ENCODE measurements around the gene SAMD10. TPM values are rescaled to one million over a fixed set of nuclear protein-coding genes. Genes with fewer than 3 reads are reported as not detected.

SAMD10 gene
- polyA plus RNA-seq, 1 of the 3 experiments (the other 2 are of a cell fraction): 11.6 TPM

GRCh38 chr20:63963784-63964301 lies 15.6 kb downstream of the SAMD10 start:
- no peak overlapping the region for H3K4me3 ChIP-seq (ENCODE audit: low read depth in 2 of 2, low read length in 1 of 2)
- no peaks in the 10 kb centered on the region for H3F3A ChIP-seq (replicated peaks; ENCODE audit: insufficient read depth)
- H3K79me2 ChIP-seq (ENCODE audit: insufficient read depth): peaks cover 10% of the 10 kb centered on the region
- H3K27me3 ChIP-seq (ENCODE audit: insufficient read depth): no peaks in the 10 kb centered on the region
- CTCF ChIA-PET: interaction anchor here (0.7 to 1.7 kb wide), 4 partner anchors 9 to 189 kb away, joined by 4 to 7 read pairs (median 5); partner anchors contain the start of gene PRPF6
- no peak overlapping the region for H3K9ac ChIP-seq
- no peak overlapping the region for H3K27ac ChIP-seq (ENCODE audit: low read depth in 2 of 2, low read length in 1 of 2)
- peaks cover 7 to 9% of the 10 kb centered on the region in 2 experiments; a peak in 2 of 4 replicates for H3K4me1 ChIP-seq (ENCODE audit: control insufficient read depth in 1 of 2, insufficient read depth in 2 of 2, low read depth in 1 of 2, low read length in 1 of 2)
- POLR2A ChIA-PET: no interaction called here
- TF ChIP-seq TAF1 (IDR thresholded peaks at IDR 0.05; ENCODE audit: borderline replicate concordance, low read depth, low read length): no peak
- TF ChIP-seq NRF1 (IDR thresholded peaks at IDR 0.05; ENCODE audit: low read depth, low read length): no peak
- TF ChIP-seq CHD2 (IDR thresholded peaks at IDR 0.05; ENCODE audit: low read length, partially characterized antibody): no peak
- TF ChIP-seq PBX3 (IDR thresholded peaks at IDR 0.05): no peak
- no peak for TF ChIP-seq YY1 (IDR thresholded peaks at IDR 0.05; ENCODE audit: low read depth)
- TF ChIP-seq EZH2phosphoT487 (IDR thresholded peaks at IDR 0.05; ENCODE audit: borderline replicate concordance, low read depth): no peak
- DNase-seq: no peak
- H4K20me1 ChIP-seq (ENCODE audit: insufficient read depth): no peaks in the 10 kb centered on the region
- H3K36me3 ChIP-seq (replicated peaks in 1 of 2; ENCODE audit: control insufficient read depth in 1 of 2, insufficient read depth in 2 of 2, low read length in 1 of 2): peaks cover 0 to 74% of the 10 kb centered on the region in 2 experiments
- H3K9me2 ChIP-seq: no peaks in the 10 kb centered on the region
- 97% methylated on average over 5 of the region's 16 CpGs for WGBS (ENCODE audit: low lambda C conversion rate)
- no peaks in the 10 kb centered on the region for H3K9me3 ChIP-seq
- no peak overlapping the region for H2AFZ ChIP-seq (ENCODE audit: low read depth)
- H3K4me2 ChIP-seq: no peak overlapping the region

- Histone ChIP-seq H3K4me2 (no peak overlapping the region), H4K20me1 (ENCODE audit: insufficient read depth) (no peaks in the 10 kb centered on the region), H3K27me3 (ENCODE audit: insufficient read depth) (no peaks in the 10 kb centered on the region), H3K9ac (no peak overlapping the region), H2AFZ (ENCODE audit: low read depth) (no peak overlapping the region), H3F3A (replicated peaks; ENCODE audit: insufficient read depth) (no peaks in the 10 kb centered on the region), H3K4me1 (ENCODE audit: control insufficient read depth in 1 of 2, insufficient read depth in 2 of 2, low read depth in 1 of 2, low read length in 1 of 2) (peaks cover 2 to 4% of the 10 kb centered on the region in 2 experiments; a peak in 2 of 4 replicates), H3K36me3 (replicated peaks in 1 of 2; ENCODE audit: control insufficient read depth in 1 of 2, insufficient read depth in 2 of 2, low read length in 1 of 2) (peaks cover 0 to 77% of the 10 kb centered on the region in 2 experiments), H3K27ac (ENCODE audit: low read depth in 2 of 2, low read length in 1 of 2) (no peak overlapping the region), H3K79me2 (ENCODE audit: insufficient read depth) (peaks cover 5% of the 10 kb centered on the region; the same call in 1 of the 2 replicates), H3K9me3 (no peaks in the 10 kb centered on the region), H3K4me3 (ENCODE audit: low read depth in 2 of 2, low read length in 1 of 2) (no peak overlapping the region), H3K9me2 (no peaks in the 10 kb centered on the region)
- CTCF ChIA-PET: interaction anchor here (0.7 to 1.7 kb wide), 4 partner anchors 10 to 188 kb away, joined by 4 to 7 read pairs (median 5); partner anchors contain the start of gene PRPF6
- WGBS (ENCODE audit: low lambda C conversion rate): 89% methylated on average over 10 of the region's 27 CpGs
- no peak for DNase-seq
- TF ChIP-seq NRF1 (IDR thresholded peaks at IDR 0.05; ENCODE audit: low read depth, low read length) (no peak), TAF1 (IDR thresholded peaks at IDR 0.05; ENCODE audit: borderline replicate concordance, low read depth, low read length) (no peak), MAX (IDR thresholded peaks at IDR 0.05; ENCODE audit: low read depth) (no peak), MXI1 (IDR thresholded peaks at IDR 0.05; ENCODE audit: low read depth, low read length) (no peak), CHD2 (IDR thresholded peaks at IDR 0.05; ENCODE audit: low read length, partially characterized antibody) (no peak), FOSL2 (IDR thresholded peaks at IDR 0.05; ENCODE audit: borderline replicate concordance, low read depth) (no peak)
- POLR2A ChIA-PET: no interaction called here
Observed at GRCh38 chr20:63963348-63963741, 16.1 kb downstream of the SAMD10 start.
